KBM-7 (cell line): ENCODE data around the gene PFDN6.
A peak's percentile ranks its signal among the peaks of the same experiment; 100 is the strongest.
"Not testable (repeated sequence)": the region's sequence is repeated elsewhere in the genome, so short reads cannot be mapped to it uniquely, and the experiment has no call there.

Source experiments
- DNase-seq: peaks from one replicate; pipeline ENCODE4 v3.0.0-alpha.2; 2015
- in situ Hi-C: fragments of 300-500 bp; cut with MboI; formaldehyde crosslinking; loops from 2 replicates; pipeline ENCODE4 v1.14.3; 2020; ENCODE audit warnings: low sequenced_read_pairs, low pct_unique_long_range_greater_than_20kb, mixed read lengths

The PFDN6 gene

GRCh38 chr6:33272275-33273128 lies 16.9 kb upstream of the PFDN6 start:
- DNase-seq = no peak
- in situ Hi-C loops = loop anchor here (10.0 kb wide), 1 partner anchor 132 kb away; no protein-coding TSS in a partner anchor

- no peak for DNase-seq
- in situ Hi-C loops = loop anchor here (10.0 kb wide), 1 partner anchor 131 kb away; no protein-coding TSS in a partner anchor
Observed at GRCh38 chr6:33273129-33273923, 16.1 kb upstream of the PFDN6 start.

DNA sequence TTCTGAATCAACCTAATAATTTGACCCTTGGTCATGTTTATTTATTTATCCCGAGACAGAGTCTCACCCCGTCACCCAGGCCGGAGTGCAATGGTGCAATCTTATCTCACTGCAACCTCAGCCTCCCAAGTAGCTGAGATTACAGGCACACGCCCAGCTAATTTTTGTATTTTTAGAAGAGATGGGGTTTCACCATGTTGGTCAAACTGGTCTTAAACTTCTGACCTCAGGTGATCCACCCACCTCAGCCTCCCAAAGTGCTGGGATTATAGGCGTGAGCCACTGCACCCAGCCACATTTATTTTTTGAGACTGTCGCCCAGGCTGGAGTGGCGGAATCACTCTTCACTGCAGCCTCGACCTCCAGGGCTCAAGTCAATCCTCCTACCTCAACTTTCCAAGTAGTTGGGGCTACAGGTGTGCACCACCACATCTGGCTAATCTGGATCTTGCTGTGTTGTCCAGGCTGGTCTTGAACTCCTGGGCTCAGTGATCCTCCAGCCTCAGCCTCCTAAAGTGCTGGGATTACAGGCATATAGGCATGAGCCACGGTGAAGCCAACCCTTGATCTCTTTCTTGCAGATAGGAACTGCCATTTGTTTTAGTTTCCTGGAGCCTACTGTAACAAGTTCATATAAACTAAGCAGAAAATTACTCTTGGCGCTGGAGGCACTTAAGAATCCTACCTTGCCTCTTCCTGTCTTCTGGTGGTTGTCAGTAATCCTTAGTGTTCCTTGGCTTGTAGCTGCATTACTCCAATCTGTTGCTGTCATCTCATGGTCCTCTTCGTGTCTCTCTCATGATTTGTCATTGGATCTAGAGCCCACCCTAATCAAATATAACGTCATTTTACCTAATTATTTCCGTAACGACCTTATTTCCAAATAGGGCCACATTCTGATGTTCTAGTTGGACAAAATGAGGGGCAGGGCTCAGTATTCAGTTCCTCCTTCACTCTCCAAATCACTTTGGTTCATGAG lies 15.2 kb upstream of the PFDN6 start:
- DNase-seq = no peak
- in situ Hi-C loops = loop anchor here (10.0 kb wide), 1 partner anchor 131 kb away; no protein-coding TSS in a partner anchor

DNA sequence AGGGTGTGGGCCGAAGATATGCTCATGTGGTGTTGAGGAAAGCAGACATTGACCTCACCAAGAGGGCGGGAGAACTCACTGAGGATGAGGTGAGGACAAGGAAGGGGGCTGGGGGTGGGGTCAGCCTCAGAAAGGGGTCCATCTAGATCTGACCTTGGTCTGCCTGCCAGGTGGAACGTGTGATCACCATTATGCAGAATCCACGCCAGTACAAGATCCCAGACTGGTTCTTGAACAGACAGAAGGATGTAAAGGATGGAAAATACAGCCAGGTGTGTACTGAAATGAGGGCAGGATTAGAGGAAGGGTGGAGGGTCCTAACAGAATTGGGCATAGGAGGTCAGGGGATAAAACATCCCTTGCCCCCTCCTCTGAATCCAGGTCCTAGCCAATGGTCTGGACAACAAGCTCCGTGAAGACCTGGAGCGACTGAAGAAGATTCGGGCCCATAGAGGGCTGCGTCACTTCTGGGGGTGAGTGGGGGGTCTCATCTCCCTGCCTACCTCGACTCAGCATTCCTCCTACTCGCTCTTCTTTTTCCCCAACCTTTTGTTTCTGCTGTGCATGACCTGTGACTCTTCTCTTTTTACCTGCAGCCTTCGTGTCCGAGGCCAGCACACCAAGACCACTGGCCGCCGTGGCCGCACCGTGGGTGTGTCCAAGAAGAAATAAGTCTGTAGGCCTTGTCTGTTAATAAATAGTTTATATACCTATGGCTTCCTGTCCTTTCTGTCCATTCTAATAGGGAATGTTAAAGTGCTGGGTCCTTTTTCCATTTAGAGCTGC lies 13.4 kb upstream of the PFDN6 start:
- in situ Hi-C loops = loop anchor here (10.0 kb wide), 1 partner anchor 129 kb away; no protein-coding TSS in a partner anchor
- DNase-seq = not testable (repeated sequence)

DNA sequence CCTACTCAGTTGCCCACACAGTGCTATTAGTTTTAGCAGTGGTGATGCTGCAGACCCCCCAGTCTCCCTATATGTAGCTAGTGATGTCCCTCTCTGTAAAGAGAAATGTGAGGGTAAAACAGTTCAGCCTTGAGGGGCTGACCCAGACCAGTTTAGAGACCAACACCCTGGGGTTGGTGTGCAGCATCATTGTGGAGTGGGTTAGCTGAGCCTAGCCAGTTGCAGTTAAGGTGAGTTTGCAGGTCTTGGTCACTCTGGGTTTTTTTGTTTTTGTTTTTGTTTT lies 12.9 kb upstream of the PFDN6 start:
- no peak for DNase-seq
- in situ Hi-C loops = loop anchor here (10.0 kb wide), 1 partner anchor 128 kb away; no protein-coding TSS in a partner anchor

DNA sequence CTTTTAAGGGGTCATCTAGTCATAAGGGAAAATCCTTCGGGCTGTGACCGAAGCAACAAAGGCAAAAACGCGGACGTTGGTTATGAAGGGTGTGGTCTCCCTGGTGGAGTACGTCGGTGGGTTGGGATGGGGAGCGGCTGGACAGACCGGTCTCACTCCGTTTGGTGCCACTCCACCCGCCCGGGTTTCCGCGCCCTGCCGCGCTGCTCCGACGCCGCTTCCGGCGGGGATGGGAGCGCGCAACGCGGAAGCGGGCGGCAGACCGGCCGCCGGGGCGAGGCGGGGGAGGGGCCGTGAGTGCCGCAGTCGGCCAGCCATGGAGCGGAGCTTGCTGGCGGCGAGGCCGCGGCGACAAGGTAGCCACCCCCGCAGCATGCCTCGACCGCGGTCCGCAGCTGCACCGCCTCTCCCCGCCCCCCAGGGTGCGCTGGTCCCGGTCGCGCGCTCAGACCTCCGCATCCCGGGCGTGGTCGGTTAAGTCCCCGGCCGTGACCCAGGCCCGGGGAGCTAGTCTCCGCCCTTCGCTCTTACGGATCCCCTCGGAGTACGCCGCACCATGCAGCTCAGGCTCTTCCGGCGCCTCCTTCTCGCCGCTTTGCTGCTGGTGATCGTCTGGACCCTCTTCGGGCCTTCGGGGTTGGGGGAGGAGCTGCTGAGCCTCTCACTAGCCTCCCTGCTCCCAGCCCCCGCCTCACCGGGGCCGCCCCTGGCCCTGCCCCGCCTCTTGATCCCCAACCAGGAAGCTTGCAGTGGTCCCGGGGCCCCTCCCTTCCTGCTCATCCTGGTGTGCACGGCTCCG lies 12.3 kb upstream of the PFDN6 start, which contains the start of gene B3GALT4:
Gene B3GALT4, plus strand, starts transcription at position 260 of the 799 bp plus-strand sequence. Its CDS starts 297 bp downstream, at position 557.
- in situ Hi-C loops = loop anchor here (10.0 kb wide), 1 partner anchor 128 kb away; no protein-coding TSS in a partner anchor
- DNase-seq = peak; percentile 85

DNA sequence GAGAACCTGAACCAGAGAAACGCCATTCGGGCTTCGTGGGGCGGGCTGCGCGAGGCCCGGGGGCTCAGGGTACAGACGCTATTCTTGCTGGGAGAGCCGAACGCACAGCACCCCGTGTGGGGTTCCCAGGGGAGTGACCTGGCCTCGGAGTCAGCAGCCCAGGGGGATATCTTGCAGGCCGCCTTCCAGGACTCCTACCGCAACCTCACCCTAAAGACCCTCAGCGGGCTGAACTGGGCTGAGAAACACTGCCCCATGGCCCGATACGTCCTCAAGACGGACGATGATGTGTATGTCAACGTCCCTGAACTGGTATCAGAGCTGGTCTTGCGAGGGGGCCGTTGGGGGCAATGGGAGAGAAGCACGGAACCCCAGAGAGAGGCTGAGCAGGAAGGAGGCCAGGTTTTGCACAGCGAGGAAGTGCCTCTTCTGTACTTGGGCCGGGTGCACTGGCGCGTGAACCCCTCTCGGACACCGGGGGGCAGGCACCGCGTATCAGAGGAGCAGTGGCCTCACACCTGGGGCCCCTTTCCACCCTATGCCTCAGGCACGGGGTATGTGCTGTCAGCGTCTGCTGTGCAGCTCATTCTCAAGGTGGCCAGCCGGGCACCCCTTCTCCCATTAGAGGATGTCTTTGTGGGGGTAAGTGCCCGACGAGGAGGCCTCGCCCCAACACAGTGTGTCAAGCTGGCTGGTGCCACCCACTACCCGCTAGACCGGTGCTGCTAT lies 11.6 kb upstream of the PFDN6 start:
- DNase-seq = no peak
- in situ Hi-C loops = loop anchor here (10.0 kb wide), 1 partner anchor 127 kb away; no protein-coding TSS in a partner anchor

GRCh38 chr6:33278392-33278741 lies 11.0 kb upstream of the PFDN6 start:
- no peak for DNase-seq
- in situ Hi-C loops = loop anchor here (10.0 kb wide), 1 partner anchor 126 kb away; no protein-coding TSS in a partner anchor

- no peak for DNase-seq
- in situ Hi-C loops = loop anchor here (10.0 kb wide), 1 partner anchor 126 kb away; no protein-coding TSS in a partner anchor
Observed at GRCh38 chr6:33278810-33279209, 10.6 kb upstream of the PFDN6 start.

GRCh38 chr6:33279257-33279695 lies 10.1 kb upstream of the PFDN6 start:
- in situ Hi-C loops = loop anchor here (10.0 kb wide), 1 partner anchor 126 kb away; no protein-coding TSS in a partner anchor

DNA sequence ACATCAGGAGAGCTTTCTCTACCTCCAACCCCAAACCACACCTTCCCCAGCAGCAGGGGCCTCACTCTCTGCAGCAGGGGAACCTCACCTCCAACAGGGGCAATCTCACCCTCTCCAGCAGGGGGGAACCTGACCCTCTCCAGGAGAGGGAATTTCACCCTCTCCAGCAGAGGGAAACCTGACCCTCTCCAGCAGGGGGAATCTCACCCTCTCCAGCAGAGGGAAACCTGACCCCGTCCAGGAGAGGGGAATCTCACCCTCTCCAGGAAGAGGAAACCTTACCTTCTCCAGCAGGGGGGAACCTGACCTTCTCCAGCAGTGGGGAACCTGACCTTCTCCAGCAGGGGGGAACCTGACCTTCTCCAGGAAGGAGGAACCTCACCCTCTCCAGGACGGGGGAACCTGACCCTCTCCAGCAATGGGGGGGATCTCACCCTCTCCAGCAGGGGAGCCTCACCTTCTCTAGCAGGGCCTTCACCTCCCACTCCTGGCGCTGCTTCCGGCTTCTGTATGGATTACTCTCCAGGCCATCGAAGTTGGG lies 9.4 kb upstream of the PFDN6 start:
- in situ Hi-C loops = loop anchor here (10.0 kb wide), 1 partner anchor 125 kb away; no protein-coding TSS in a partner anchor
- peak; percentile 91 for DNase-seq

More at GRCh38 chr6:33279257-33279695, 10.1 kb upstream of the PFDN6 start:
- DNase-seq = no peak

- in situ Hi-C loops = no loop called here
- DNase-seq = no peak
Observed at GRCh38 chr6:33280539-33280938, 8.9 kb upstream of the PFDN6 start.

- in situ Hi-C loops, DNase-seq: not testable (repeated sequence)
Observed at GRCh38 chr6:33285214-33285613, 4.2 kb upstream of the PFDN6 start.

GRCh38 chr6:33286946-33287914 lies 2.2 kb upstream of the PFDN6 start:
- in situ Hi-C loops = no loop called here
- no peak for DNase-seq
